ENCODE results near the gene ABHD11.

DNA sequence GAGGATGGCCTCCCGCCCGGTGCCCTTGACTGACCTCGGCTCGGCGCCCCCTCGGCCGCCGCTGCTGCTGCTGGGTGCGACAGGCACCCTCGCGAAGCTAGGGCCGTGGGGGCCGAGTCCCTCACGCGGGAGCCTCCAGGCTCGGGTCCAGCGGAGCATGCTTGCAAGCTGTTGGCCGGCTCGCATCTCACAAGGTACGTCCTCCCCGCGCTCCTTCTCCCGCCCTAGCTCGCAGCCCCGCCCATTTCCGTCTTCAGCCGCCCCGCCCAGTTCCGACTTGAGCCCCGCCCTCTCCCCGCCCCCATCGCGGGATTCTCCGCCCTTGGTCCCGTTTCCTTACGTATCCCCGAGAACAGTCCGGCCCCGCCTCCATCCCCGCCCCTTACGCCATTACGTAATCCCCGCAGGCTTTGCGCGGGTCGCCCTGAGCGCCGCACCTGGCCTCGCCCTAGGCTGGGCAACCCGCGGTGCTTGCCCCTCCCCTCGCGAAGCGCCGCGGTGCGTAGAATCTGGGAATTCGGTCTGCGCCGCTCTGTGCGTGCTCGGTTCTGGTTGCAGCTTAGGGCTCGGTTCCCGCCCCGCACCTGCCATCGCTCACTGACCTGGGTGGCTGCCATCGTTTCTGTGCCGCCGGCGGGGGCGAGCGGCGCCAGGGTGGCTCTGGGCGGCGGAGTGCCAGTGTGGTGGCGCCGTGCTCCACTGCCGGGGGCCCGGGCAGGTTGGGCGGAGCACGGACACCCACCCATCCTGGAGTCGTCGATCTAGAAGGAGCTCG, at the start of gene ABHD11:
- peak; percentile 19; the same call in 1 of the 2 replicates for TF ChIP-seq CTCF (IDR thresholded peaks at IDR 0.05; ENCODE audit: low read length)
- no peak for TF ChIP-seq EZH2 (IDR thresholded peaks at IDR 0.05; ENCODE audit: borderline replicate concordance, low read length)

All from OCI-LY1 (cell line).